ENCODE results near the gene OR13A1.
"Not testable (repeated sequence)": the region's sequence is repeated elsewhere in the genome, so short reads cannot be mapped to it uniquely, and the experiment has no call there.

OR13A1 gene

GRCh38 chr10:45315508-45315907 lies at the start of gene OR13A1:
OR13A1 (minus strand) TSS chr10:45315608; CDS start chr10:45304422, 11,186 bp downstream.
- no peak for DNase-seq

GRCh38 chr10:45361983-45362799 lies 46.8 kb upstream of the OR13A1 start:
- DNase-seq, result not testable (repeated sequence)

GRCh38 chr10:45358961-45359360 lies 43.6 kb upstream of the OR13A1 start:
- not testable (repeated sequence) for DNase-seq

- DNase-seq, result no peak
Measured at GRCh38 chr10:45355494-45355893, 40.1 kb upstream of the OR13A1 start.

GRCh38 chr10:45354261-45354660 lies 38.9 kb upstream of the OR13A1 start:
- DNase-seq, result no peak

GRCh38 chr10:45353186-45353585 lies 37.8 kb upstream of the OR13A1 start:
- DNase-seq, result peak; percentile 41

GRCh38 chr10:45348196-45348765 lies 32.9 kb upstream of the OR13A1 start:
- DNase-seq, result not testable (repeated sequence)

- not testable (repeated sequence) for DNase-seq
Measured at GRCh38 chr10:45347464-45347863, 32.1 kb upstream of the OR13A1 start.

GRCh38 chr10:45346652-45347335 lies 31.4 kb upstream of the OR13A1 start:
- not testable (repeated sequence) for DNase-seq

- not testable (repeated sequence) for DNase-seq
Measured at GRCh38 chr10:45340420-45340819, 25.0 kb upstream of the OR13A1 start.

- no peak for DNase-seq
Measured at GRCh38 chr10:45339894-45340293, 24.5 kb upstream of the OR13A1 start.

GRCh38 chr10:45331824-45332223 lies 16.4 kb upstream of the OR13A1 start:
- DNase-seq, result not testable (repeated sequence)

GRCh38 chr10:45326864-45327263 lies 11.5 kb upstream of the OR13A1 start:
- DNase-seq, result not testable (repeated sequence)

GRCh38 chr10:45325116-45325515 lies 9.7 kb upstream of the OR13A1 start:
- no peak for DNase-seq

GRCh38 chr10:45319702-45320101 lies 4.3 kb upstream of the OR13A1 start:
- DNase-seq, result no peak

- no peak for DNase-seq
Measured at GRCh38 chr10:45313264-45313873, 2.0 kb downstream of the OR13A1 start.

GRCh38 chr10:45308707-45309106 lies 6.7 kb downstream of the OR13A1 start:
- DNase-seq, result no peak

- DNase-seq, result no peak
Measured at GRCh38 chr10:45302573-45302972, 12.8 kb downstream of the OR13A1 start.

GRCh38 chr10:45298341-45298955 lies 17.0 kb downstream of the OR13A1 start:
- not testable (repeated sequence) for DNase-seq

- DNase-seq, result no peak
Measured at GRCh38 chr10:45294681-45295080, 20.7 kb downstream of the OR13A1 start.

GRCh38 chr10:45286980-45287379 lies 28.4 kb downstream of the OR13A1 start:
- DNase-seq, result no peak

GRCh38 chr10:45282061-45282460 lies 33.3 kb downstream of the OR13A1 start:
- no peak for DNase-seq

All from activated CD4-positive, alpha-beta T cell treated with anti-CD3 and anti-CD28 coated beads, Interleukin-2, amount 50 U/mL, for 16 hours (primary cell).